ENCODE data around the gene SLC35F1.

DNA sequence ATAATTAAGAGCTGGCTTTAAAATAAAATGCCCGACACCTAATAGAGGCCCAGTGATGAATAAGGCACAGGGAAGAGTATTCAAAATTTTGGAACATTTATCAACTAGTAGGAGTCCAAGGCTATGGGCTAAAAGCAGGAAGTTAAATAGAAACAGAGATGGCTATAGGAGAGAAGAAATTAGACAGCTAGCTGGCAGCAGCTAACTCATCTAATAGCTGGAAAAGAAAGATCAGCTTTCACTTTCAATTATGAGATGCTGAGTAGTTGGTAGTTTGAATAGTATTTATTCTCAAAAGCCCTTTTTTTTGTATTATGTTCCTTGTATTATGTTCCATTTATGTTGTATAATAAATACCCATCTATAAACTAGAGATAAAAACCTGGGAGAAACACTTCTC lies 215.7 kb downstream of the SLC35F1 start:
- TF ChIP-seq, protein P1, sequence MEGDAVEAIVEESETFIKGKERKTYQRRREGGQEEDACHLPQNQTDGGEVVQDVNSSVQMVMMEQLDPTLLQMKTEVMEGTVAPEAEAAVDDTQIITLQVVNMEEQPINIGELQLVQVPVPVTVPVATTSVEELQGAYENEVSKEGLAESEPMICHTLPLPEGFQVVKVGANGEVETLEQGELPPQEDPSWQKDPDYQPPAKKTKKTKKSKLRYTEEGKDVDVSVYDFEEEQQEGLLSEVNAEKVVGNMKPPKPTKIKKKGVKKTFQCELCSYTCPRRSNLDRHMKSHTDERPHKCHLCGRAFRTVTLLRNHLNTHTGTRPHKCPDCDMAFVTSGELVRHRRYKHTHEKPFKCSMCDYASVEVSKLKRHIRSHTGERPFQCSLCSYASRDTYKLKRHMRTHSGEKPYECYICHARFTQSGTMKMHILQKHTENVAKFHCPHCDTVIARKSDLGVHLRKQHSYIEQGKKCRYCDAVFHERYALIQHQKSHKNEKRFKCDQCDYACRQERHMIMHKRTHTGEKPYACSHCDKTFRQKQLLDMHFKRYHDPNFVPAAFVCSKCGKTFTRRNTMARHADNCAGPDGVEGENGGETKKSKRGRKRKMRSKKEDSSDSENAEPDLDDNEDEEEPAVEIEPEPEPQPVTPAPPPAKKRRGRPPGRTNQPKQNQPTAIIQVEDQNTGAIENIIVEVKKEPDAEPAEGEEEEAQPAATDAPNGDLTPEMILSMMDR (IDR thresholded peaks at IDR 0.05; ENCODE audit: low read depth, low read length) = no peak
- TF ChIP-seq EZH2phosphoT487 (IDR thresholded peaks at IDR 0.05; ENCODE audit: low read depth) = no peak
